ENCODE measurements around the gene EXOC3L4. TPM values are rescaled to one million over a fixed set of nuclear protein-coding genes. Genes with fewer than 3 reads are reported as not detected.

Gene EXOC3L4
- total and polyA plus RNA-seq, 2 of the 8 experiments (the other 6 are each of a cell fraction or from before 2014, with no cell fraction given) = 0.45 to 0.57 TPM

GRCh38 chr14:103134919-103135318 lies 40.4 kb downstream of the EXOC3L4 start:
- Histone ChIP-seq H3K4ac (replicated peaks; ENCODE audit: insufficient read length, low read depth, low read length) (no peak overlapping the region), H3K4me3 (ENCODE audit: extremely low read depth in 1 of 4, insufficient read depth in 2 of 4, low read depth in 3 of 4, low read length in 4 of 4) (no peak overlapping the region), H2BK5ac (ENCODE audit: low read depth, low read length) (no peak overlapping the region; the same call in 1 of the 2 replicates), H4K5ac (ENCODE audit: insufficient read length, low read depth, low read length) (no peak overlapping the region), H4K20me1 (replicated peaks in 1 of 2; ENCODE audit: control insufficient read depth in 1 of 2, insufficient read depth in 2 of 2, low read length in 2 of 2) (peaks cover 0 to 6% of the 10 kb centered on the region in 2 experiments), H3K27me3 (replicated peaks in 1 of 4; ENCODE audit: control insufficient read depth in 3 of 4, extremely low read depth in 1 of 4, insufficient read depth in 3 of 4, low read length in 3 of 4) (peaks cover 0 to 20% (median 10%) of the 10 kb centered on the region in 4 experiments; a peak in 5 of 7 replicates), H2BK12ac (ENCODE audit: low read depth, low read length) (no peak overlapping the region), H3K79me2 (ENCODE audit: control insufficient read depth in 1 of 2, insufficient read depth in 2 of 2, low read length in 2 of 2) (no peaks in the 10 kb centered on the region), H3K9ac (replicated peaks in 1 of 4; ENCODE audit: extremely low read depth in 1 of 4, low read depth in 3 of 4, low read length in 3 of 4) (no peak overlapping the region), H3K36me3 (ENCODE audit: control insufficient read depth in 2 of 4, insufficient read depth in 4 of 4, low read length in 3 of 4) (peaks cover 3 to 14% (median 7%) of the 10 kb centered on the region in 4 experiments; a peak in 6 of 8 replicates), H3K4me2 (ENCODE audit: insufficient read depth in 1 of 2, low read depth in 2 of 2, low read length in 2 of 2) (no peak overlapping the region), H2AK5ac (ENCODE audit: low read depth, low read length) (no peak overlapping the region), H3K14ac (ENCODE audit: insufficient read length) (no peak overlapping the region), H3K23me2 (ENCODE audit: low read depth, low read length) (peaks cover 13% of the 10 kb centered on the region; the same call in 1 of the 2 replicates), H2BK15ac (ENCODE audit: low read length) (no peak overlapping the region), H2BK120ac (replicated peaks; ENCODE audit: low read depth, low read length) (no peak overlapping the region), H2BK20ac (ENCODE audit: low read length) (no peak overlapping the region), H2AFZ (ENCODE audit: low read length) (no peak overlapping the region), H3K79me1 (ENCODE audit: low read depth, low read length) (no peaks in the 10 kb centered on the region), H3K9me3 (ENCODE audit: insufficient read depth in 2 of 2, low read depth in 1 of 2, low read length in 1 of 2) (no peaks in the 10 kb centered on the region), H4K91ac (replicated peaks; ENCODE audit: insufficient read length, low read length) (no peak overlapping the region), H3K18ac (ENCODE audit: extremely low read depth, low read length) (no peak overlapping the region), H3K4me1 (replicated peaks in 1 of 4; ENCODE audit: control insufficient read depth in 3 of 4, insufficient read depth in 4 of 4, low read length in 3 of 4) (peaks cover 0 to 11% (median 6%) of the 10 kb centered on the region in 4 experiments; a peak in 6 of 7 replicates), H3K23ac (ENCODE audit: insufficient read length) (no peak overlapping the region), H3K27ac (ENCODE audit: low read depth, low read length) (no peak overlapping the region), H3K56ac (replicated peaks; ENCODE audit: insufficient read length, low read depth, low read length) (no peak overlapping the region), H4K8ac (ENCODE audit: extremely low read depth, insufficient read depth, low read length) (no peak overlapping the region)
- ChIA-PET POLR2A (ENCODE audit: partially characterized antibody) (interaction anchor here (1.1 to 4.6 kb wide), 2 partner anchors 7 to 30 kb away, joined by 3 to 26 read pairs; no protein-coding TSS in a partner anchor), CTCF (ENCODE audit: partially characterized antibody) (interaction anchor here (0.7 to 10.5 kb wide), 9 partner anchors 8 to 157 kb away, joined by 3 to 147 read pairs (median 5); partner anchors contain the start of gene TNFAIP2)
- TF ChIP-seq MAX (IDR thresholded peaks at IDR 0.05) (no peak), EGR1 (IDR thresholded peaks at IDR 0.05; ENCODE audit: borderline replicate concordance, low read depth, low read length) (no peak), TBP (IDR thresholded peaks at IDR 0.05; ENCODE audit: low read depth, low read length) (no peak), GTF2F1 (IDR thresholded peaks at IDR 0.05; ENCODE audit: borderline replicate concordance, low read depth, low read length) (no peak), TAF7 (optimal IDR thresholded peaks at IDR 0.05; ENCODE audit: borderline replicate concordance, low read depth, low read length) (no peak), POLR2A (IDR thresholded peaks at IDR 0.05; ENCODE audit: control extremely low read depth in 1 of 2, low read depth in 2 of 2, low read length in 2 of 2) (no peak), TAF1 (IDR thresholded peaks at IDR 0.05; ENCODE audit: low read depth, low read length) (no peak), NANOG (IDR thresholded peaks at IDR 0.05; ENCODE audit: insufficient read depth, low read depth, low read length, poor library complexity, severe bottlenecking) (no peak), CBX5 (IDR thresholded peaks at IDR 0.05; ENCODE audit: low read depth, low read length) (no peak), SUZ12 (IDR thresholded peaks at IDR 0.05; ENCODE audit: low read length) (no peak), CEBPB (IDR thresholded peaks at IDR 0.05; ENCODE audit: low read depth, low read length) (no peak), SP2 (IDR thresholded peaks at IDR 0.05; ENCODE audit: low read length) (no peak), BRCA1 (IDR thresholded peaks at IDR 0.05; ENCODE audit: low read depth, low read length) (no peak), SIX5 (IDR thresholded peaks at IDR 0.05; ENCODE audit: low read depth, low read length) (no peak), POLR2AphosphoS5 (IDR thresholded peaks at IDR 0.05; ENCODE audit: low read depth, low read length) (no peak), JUND (IDR thresholded peaks at IDR 0.05; ENCODE audit: low read length) (no peak)
- no peak for DNase-seq (ENCODE audit: low read depth in 1 of 2, low spot score in 2 of 2)
- WGBS, 2 experiments (ENCODE audit: extremely low coverage in 1 of 2, insufficient coverage in 1 of 2, insufficient read length in 1 of 2, insufficient replicate concordance in 2 of 2, low coverage in 1 of 2, low lambda C conversion rate in 2 of 2, missing lambda C conversion rate in 1 of 2) = 85% methylated on average over 14 of the region's 14 CpGs; no CpG with 5 or more reads in 1 of the 2 experiments
- no peak for FAIRE-seq

All from H1 (cell line).